COLO668 (cell line): ENCODE measurements around the gene BAG5.

ENCODE experiments used
- DNase-seq: peaks from one replicate; lab custom pipeline; 2025; ENCODE audit not compliant: unreplicated experiment; lab: John Stamatoyannopoulos, UW

The BAG5 gene

GRCh38 chr14:103547941-103548462 is 14.5 kb downstream of the BAG5 start:
- no peak for DNase-seq

GRCh38 chr14:103547455-103547940 is 15.0 kb downstream of the BAG5 start:
- no peak for DNase-seq

- DNase-seq: peak; percentile 94
These were observed 15.6 kb downstream of the BAG5 start for GRCh38 chr14:103546652-103547454.

- no peak for DNase-seq
These were observed 16.4 kb downstream of the BAG5 start for GRCh38 chr14:103545915-103546651.

- no peak for DNase-seq
These were observed 17.1 kb downstream of the BAG5 start for GRCh38 chr14:103545219-103545914.

- DNase-seq: no peak
These were observed 17.9 kb downstream of the BAG5 start for GRCh38 chr14:103544388-103545218.

- no peak for DNase-seq
These were observed 18.6 kb downstream of the BAG5 start for GRCh38 chr14:103543721-103544387.

GRCh38 chr14:103543140-103543539 is 19.3 kb downstream of the BAG5 start:
- no peak for DNase-seq

GRCh38 chr14:103542605-103543088 is 19.8 kb downstream of the BAG5 start:
- DNase-seq: peak; percentile 93

GRCh38 chr14:103541709-103542604 is 20.5 kb downstream of the BAG5 start:
- DNase-seq: no peak

GRCh38 chr14:103540821-103541708 is 21.4 kb downstream of the BAG5 start:
- DNase-seq: peak; percentile 43

GRCh38 chr14:103539056-103539825 is 23.2 kb downstream of the BAG5 start:
- peak; percentile 45 for DNase-seq

- DNase-seq: no peak
These were observed 24.0 kb downstream of the BAG5 start for GRCh38 chr14:103538291-103539055.

GRCh38 chr14:103537175-103537990 is 25.1 kb downstream of the BAG5 start:
- no peak for DNase-seq

GRCh38 chr14:103536693-103537092 is 25.8 kb downstream of the BAG5 start:
- DNase-seq: no peak
